Neural progenitor cell (in vitro differentiated cells): ENCODE measurements around the gene MESP2. TPM values are rescaled to one million over a fixed set of nuclear protein-coding genes. Genes with fewer than 3 reads are reported as not detected.

Experiments used
- DNase-seq: peaks from one replicate; pipeline ENCODE4 v3.0.0-alpha.2; 2016; ENCODE audit warnings: low spot score
- H2AFZ ChIP-seq: fragments of 200-600 bp; sonication (generic); replicated peaks from 2 replicates; pipeline ENCODE4 v1.6.1; 2016; ENCODE audit warnings: antibody characterized with exemption
- H3F3A ChIP-seq: fragments of 200-600 bp; sonication (generic); 2 replicates; pipeline ENCODE4 v1.6.1; 2016; ENCODE audit warnings: antibody characterized with exemption, low read depth
- H3K27ac ChIP-seq: fragments of 200-600 bp; sonication (generic); 2 replicates; pipeline ENCODE4 v1.5.1; 2016; ENCODE audit warnings: mild to moderate bottlenecking
- H3K27me3 ChIP-seq: fragments of 200-600 bp; sonication (generic); 2 replicates; pipeline ENCODE4 v1.6.1; 2016; ENCODE audit warnings: mild to moderate bottlenecking, moderate library complexity
- H3K36me3 ChIP-seq: fragments of 200-600 bp; sonication (generic); 2 replicates; pipeline ENCODE4 v1.5.1; 2016
- H3K4me1 ChIP-seq: fragments of 200-600 bp; sonication (generic); 2 replicates; pipeline ENCODE4 v1.6.1; 2016; ENCODE audit warnings: mixed run types
- H3K4me2 ChIP-seq: fragments of 200-600 bp; sonication (generic); 2 replicates; pipeline ENCODE4 v1.6.1; 2016
- H3K4me3 ChIP-seq: fragments of 200-600 bp; sonication (generic); 2 replicates; pipeline ENCODE4 v1.5.1; 2016
- H3K79me2 ChIP-seq: fragments of 200-600 bp; sonication (generic); 2 replicates; pipeline ENCODE4 v1.6.1; 2016; ENCODE audit warnings: low read depth
- H3K9ac ChIP-seq: fragments of 200-600 bp; sonication (generic); 2 replicates; pipeline ENCODE4 v1.6.1; 2016
- H3K9me3 ChIP-seq: fragments of 200-600 bp; sonication (generic); 2 replicates; pipeline ENCODE4 v1.5.1; 2016; ENCODE audit warnings: low read depth
- H4K20me1 ChIP-seq: fragments of 200-600 bp; sonication (generic); 2 replicates; pipeline ENCODE4 v1.6.1; 2016; ENCODE audit warnings: low read depth
- H3K27ac Mint-ChIP-seq: 3 replicates; pipeline ENCODE4 v1.8.0; 2021; ENCODE audit warnings: mixed read lengths
- H3K27me3 Mint-ChIP-seq: 2 replicates; pipeline ENCODE4 v1.8.0; 2022; ENCODE audit warnings: low read depth, mild to moderate bottlenecking, inconsistent platforms, moderate library complexity, mixed read lengths; ENCODE audit not compliant: insufficient read depth
- H3K36me3 Mint-ChIP-seq: 3 replicates; pipeline ENCODE4 v1.8.0; 2021; ENCODE audit warnings: mixed read lengths
- H3K4me1 Mint-ChIP-seq: 3 replicates; pipeline ENCODE4 v1.8.0; 2021; ENCODE audit warnings: mixed read lengths
- H3K4me3 Mint-ChIP-seq: 3 replicates; pipeline ENCODE4 v1.8.0; 2021; ENCODE audit warnings: mild to moderate bottlenecking, moderate library complexity, mixed read lengths
- H3K9me3 Mint-ChIP-seq: 3 replicates; pipeline ENCODE4 v1.8.0; 2020; ENCODE audit warnings: mixed read lengths
- EZH2 ChIP-seq: fragments of 200-600 bp; sonication (generic); IDR thresholded peaks from 2 replicates; pipeline ENCODE4 v1.6.1; 2017; ENCODE audit warnings: antibody characterized with exemption, mild to moderate bottlenecking, moderate library complexity
- EZH2phosphoT487 ChIP-seq: fragments of 200-600 bp; sonication (generic); IDR thresholded peaks from 2 replicates; pipeline ENCODE4 v1.6.1; 2017; ENCODE audit warnings: antibody characterized with exemption
- total RNA-seq: library from RNA; depleted of rRNA; stranded (reverse); fragments of >200 nt; gene quantifications from 2 replicates; pipeline ENCODE4 v1.2.3, GENCODE V29; 2015; ENCODE audit warnings: low replicate concordance
- TF ChIP-seq, protein P1 (sequence below): fragments of 200-600 bp; sonication (generic); IDR thresholded peaks from 2 replicates; pipeline ENCODE4 v1.5.1; 2017; ENCODE audit warnings: antibody characterized with exemption, mild to moderate bottlenecking

Gene MESP2
- total RNA-seq, 1 donor from 2014 or later, result not detected

DNA sequence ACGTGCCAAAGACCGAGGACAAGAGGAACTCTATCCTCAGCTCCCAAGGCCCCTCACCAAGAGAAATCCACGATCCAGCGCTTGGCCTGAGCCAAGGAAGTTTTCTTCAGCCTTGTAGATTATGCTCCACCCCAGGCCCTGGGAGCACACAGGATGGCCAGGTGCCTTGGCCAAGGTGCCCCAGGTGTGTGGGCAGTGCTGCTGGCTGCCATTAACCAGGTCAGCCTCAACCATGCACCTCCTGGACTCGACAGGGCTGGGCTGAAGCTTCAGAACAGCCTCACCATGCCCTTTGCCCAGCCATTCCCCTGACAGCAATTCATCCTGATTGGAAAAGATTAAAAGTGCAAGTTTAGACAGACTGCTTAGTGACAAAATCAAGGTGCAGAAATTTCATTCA, 14.2 kb upstream of the MESP2 start:
- Mint-ChIP-seq H3K9me3 (no peaks in the 10 kb centered on the region), H3K36me3 (no peaks in the 10 kb centered on the region), H3K27me3 (peaks cover 12% of the 10 kb centered on the region), H3K4me1 (no peaks in the 10 kb centered on the region), H3K4me3 (no peak overlapping the region), H3K27ac (no peak overlapping the region)
- no peaks in the 10 kb centered on the region for H3K27me3 ChIP-seq
- H3K27ac ChIP-seq, result no peak overlapping the region
- no peaks in the 10 kb centered on the region for H3K79me2 ChIP-seq
- no peaks in the 10 kb centered on the region for H3K9me3 ChIP-seq
- H2AFZ ChIP-seq, result no peak overlapping the region
- no peaks in the 10 kb centered on the region for H3K4me1 ChIP-seq
- no peaks in the 10 kb centered on the region for H3K36me3 ChIP-seq
- H3F3A ChIP-seq, result no peaks in the 10 kb centered on the region
- DNase-seq, result no peak
- H4K20me1 ChIP-seq, result no peaks in the 10 kb centered on the region
- no peak overlapping the region for H3K4me2 ChIP-seq
- no peak overlapping the region for H3K4me3 ChIP-seq
- no peak overlapping the region for H3K9ac ChIP-seq
- no peak for TF ChIP-seq EZH2phosphoT487

DNA sequence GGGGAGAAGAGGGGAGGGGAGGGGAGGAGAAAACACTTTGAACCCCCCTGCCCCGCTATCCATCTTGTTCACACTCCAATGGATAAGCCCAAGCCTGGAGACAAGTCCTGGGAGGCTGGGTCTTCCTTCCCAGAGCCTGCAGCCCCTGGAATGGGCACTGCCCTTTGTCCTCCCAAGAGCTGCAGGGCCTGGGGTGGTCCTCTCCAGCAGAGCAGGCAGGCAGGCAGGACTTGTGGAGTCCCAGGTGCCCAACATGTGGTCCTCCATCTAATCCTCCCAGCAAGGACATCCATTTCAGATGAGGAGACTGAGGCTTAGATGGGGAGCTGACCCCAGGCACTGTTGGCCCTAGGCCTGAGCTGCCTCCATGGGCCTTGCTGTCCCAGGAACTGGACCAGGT, 10.4 kb upstream of the MESP2 start:
- Mint-ChIP-seq H3K4me1 (no peaks in the 10 kb centered on the region), H3K27me3 (peaks cover 7% of the 10 kb centered on the region), H3K36me3 (no peaks in the 10 kb centered on the region), H3K4me3 (no peak overlapping the region), H3K27ac (no peak overlapping the region), H3K9me3 (no peaks in the 10 kb centered on the region)
- Histone ChIP-seq H3K4me2 (no peak overlapping the region), H3K79me2 (no peaks in the 10 kb centered on the region), H3K27ac (no peak overlapping the region), H3F3A (no peaks in the 10 kb centered on the region), H4K20me1 (no peaks in the 10 kb centered on the region), H3K4me1 (no peaks in the 10 kb centered on the region), H3K27me3 (no peaks in the 10 kb centered on the region), H3K9ac (no peak overlapping the region), H3K4me3 (no peak overlapping the region), H2AFZ (no peak overlapping the region), H3K9me3 (no peaks in the 10 kb centered on the region), H3K36me3 (no peaks in the 10 kb centered on the region)
- TF ChIP-seq EZH2phosphoT487, result no peak
- no peak for TF ChIP-seq EZH2
- TF ChIP-seq, protein P1, sequence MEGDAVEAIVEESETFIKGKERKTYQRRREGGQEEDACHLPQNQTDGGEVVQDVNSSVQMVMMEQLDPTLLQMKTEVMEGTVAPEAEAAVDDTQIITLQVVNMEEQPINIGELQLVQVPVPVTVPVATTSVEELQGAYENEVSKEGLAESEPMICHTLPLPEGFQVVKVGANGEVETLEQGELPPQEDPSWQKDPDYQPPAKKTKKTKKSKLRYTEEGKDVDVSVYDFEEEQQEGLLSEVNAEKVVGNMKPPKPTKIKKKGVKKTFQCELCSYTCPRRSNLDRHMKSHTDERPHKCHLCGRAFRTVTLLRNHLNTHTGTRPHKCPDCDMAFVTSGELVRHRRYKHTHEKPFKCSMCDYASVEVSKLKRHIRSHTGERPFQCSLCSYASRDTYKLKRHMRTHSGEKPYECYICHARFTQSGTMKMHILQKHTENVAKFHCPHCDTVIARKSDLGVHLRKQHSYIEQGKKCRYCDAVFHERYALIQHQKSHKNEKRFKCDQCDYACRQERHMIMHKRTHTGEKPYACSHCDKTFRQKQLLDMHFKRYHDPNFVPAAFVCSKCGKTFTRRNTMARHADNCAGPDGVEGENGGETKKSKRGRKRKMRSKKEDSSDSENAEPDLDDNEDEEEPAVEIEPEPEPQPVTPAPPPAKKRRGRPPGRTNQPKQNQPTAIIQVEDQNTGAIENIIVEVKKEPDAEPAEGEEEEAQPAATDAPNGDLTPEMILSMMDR, result no peak
- no peak for DNase-seq

DNA sequence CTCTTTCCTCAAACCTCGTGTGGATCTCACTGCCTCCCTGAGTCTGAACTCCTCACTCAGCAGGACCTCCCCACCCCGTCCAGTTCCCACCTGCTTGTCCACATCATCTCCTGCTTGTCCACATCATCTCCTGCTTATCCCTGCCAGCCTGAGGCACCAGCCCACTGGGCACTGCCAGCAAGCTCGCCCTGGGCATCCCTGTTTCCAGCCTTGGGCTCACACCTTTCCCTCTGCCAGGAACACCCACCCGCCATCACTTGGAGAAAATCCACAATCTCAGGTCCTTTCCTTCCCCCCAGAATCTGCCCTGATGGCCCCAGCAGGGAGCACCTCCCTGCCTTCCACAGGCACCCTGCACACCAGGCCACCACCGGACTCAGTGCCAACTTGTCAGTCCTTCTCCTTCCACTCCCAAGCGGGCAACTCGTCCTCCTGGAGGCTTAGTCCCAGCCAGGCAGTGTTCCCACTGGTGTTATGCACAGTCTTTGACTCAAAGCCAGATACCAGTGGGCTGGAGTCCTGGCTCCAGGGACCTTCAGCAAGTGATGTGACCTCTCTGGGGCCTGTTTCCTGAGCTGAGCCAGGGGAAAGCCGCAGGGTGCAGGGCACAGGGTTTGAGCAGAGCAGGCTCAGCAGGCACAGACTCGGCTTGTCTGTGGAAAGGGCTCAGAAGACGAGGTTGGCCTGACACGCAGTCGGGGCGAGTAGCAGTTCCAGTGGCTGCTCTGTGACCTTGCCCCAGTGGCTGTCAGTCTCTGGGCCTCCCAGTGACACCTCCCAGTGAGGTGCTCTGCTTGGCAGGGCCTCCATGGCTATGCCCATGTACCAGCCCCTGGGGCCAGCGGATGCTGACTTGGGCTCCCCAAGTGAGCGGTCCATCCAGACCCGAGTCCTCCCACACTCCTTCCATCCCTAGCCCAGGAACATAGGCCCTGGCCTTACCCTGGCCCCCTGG, 9.5 kb upstream of the MESP2 start:
- no peaks in the 10 kb centered on the region for H3K36me3 Mint-ChIP-seq
- TF ChIP-seq EZH2, result no peak
- TF ChIP-seq EZH2phosphoT487, result no peak
- TF ChIP-seq, protein P1, result no peak
- Histone ChIP-seq H3K4me2 (no peak overlapping the region), H3K36me3 (no peaks in the 10 kb centered on the region), H3K79me2 (no peaks in the 10 kb centered on the region), H3K27ac (no peak overlapping the region), H3K4me3 (no peak overlapping the region), H2AFZ (no peak overlapping the region), H3F3A (no peaks in the 10 kb centered on the region), H3K4me1 (no peaks in the 10 kb centered on the region), H3K9me3 (no peaks in the 10 kb centered on the region), H3K27me3 (no peaks in the 10 kb centered on the region), H3K9ac (no peak overlapping the region), H4K20me1 (no peaks in the 10 kb centered on the region)
- H3K27ac Mint-ChIP-seq, result no peak overlapping the region
- no peaks in the 10 kb centered on the region for H3K9me3 Mint-ChIP-seq
- H3K27me3 Mint-ChIP-seq, result peaks cover 7% of the 10 kb centered on the region
- no peak for DNase-seq
- H3K4me1 Mint-ChIP-seq, result no peaks in the 10 kb centered on the region
- H3K4me3 Mint-ChIP-seq, result no peak overlapping the region

DNA sequence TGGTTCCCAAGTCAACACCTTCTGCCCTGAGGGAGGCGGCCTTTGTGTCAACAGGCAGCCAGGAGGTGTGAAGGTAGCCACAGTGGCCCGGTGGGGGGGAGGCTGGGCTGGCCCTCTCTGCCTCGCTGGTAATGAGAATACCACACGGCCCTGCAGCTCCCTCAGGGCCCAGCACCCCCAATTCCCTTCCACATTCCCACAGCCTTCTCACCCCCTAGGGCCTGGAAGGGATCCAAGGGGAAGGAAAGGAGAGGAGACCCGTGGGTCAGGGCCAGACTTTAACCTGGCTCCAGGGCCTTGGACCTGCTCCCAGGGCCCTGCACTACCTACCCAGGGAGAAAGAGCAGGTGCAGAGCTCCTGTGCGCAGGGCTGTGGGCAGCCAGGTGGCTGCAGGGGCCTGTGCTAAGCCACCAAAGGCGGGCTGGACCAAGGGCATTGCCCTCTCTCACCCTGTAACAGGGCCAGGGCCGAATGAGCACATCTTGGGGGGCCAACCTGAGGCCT, 8.7 kb upstream of the MESP2 start:
- Histone ChIP-seq H2AFZ (no peak overlapping the region), H3K9me3 (no peaks in the 10 kb centered on the region), H3F3A (no peaks in the 10 kb centered on the region), H3K9ac (no peak overlapping the region), H3K4me3 (no peak overlapping the region), H3K4me2 (no peak overlapping the region), H3K79me2 (no peaks in the 10 kb centered on the region), H3K27ac (no peak overlapping the region), H4K20me1 (no peaks in the 10 kb centered on the region), H3K4me1 (no peaks in the 10 kb centered on the region), H3K36me3 (no peaks in the 10 kb centered on the region), H3K27me3 (no peaks in the 10 kb centered on the region)
- Mint-ChIP-seq H3K9me3 (no peaks in the 10 kb centered on the region), H3K27ac (no peak overlapping the region), H3K27me3 (peaks cover 7% of the 10 kb centered on the region), H3K4me1 (no peaks in the 10 kb centered on the region), H3K4me3 (no peak overlapping the region), H3K36me3 (no peaks in the 10 kb centered on the region)
- DNase-seq, result no peak
- TF ChIP-seq, protein P1, result no peak
- TF ChIP-seq EZH2phosphoT487, result no peak
- no peak for TF ChIP-seq EZH2
